Measurements from ENCODE around the gene SORD.
"Not testable (repeated sequence)": the region's sequence is repeated elsewhere in the genome, so short reads cannot be mapped to it uniquely, and the experiment has no call there.

- TF ChIP-seq, protein P1, sequence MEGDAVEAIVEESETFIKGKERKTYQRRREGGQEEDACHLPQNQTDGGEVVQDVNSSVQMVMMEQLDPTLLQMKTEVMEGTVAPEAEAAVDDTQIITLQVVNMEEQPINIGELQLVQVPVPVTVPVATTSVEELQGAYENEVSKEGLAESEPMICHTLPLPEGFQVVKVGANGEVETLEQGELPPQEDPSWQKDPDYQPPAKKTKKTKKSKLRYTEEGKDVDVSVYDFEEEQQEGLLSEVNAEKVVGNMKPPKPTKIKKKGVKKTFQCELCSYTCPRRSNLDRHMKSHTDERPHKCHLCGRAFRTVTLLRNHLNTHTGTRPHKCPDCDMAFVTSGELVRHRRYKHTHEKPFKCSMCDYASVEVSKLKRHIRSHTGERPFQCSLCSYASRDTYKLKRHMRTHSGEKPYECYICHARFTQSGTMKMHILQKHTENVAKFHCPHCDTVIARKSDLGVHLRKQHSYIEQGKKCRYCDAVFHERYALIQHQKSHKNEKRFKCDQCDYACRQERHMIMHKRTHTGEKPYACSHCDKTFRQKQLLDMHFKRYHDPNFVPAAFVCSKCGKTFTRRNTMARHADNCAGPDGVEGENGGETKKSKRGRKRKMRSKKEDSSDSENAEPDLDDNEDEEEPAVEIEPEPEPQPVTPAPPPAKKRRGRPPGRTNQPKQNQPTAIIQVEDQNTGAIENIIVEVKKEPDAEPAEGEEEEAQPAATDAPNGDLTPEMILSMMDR (IDR thresholded peaks at IDR 0.05) = not testable (repeated sequence)
- TF ChIP-seq ZFX (IDR thresholded peaks at IDR 0.05; ENCODE audit: borderline replicate concordance) = not testable (repeated sequence)
Measured at GRCh38 chr15:45077391-45077790, 54.4 kb downstream of the SORD start.
